ENCODE measurements around the gene KIR3DL1.

DNA sequence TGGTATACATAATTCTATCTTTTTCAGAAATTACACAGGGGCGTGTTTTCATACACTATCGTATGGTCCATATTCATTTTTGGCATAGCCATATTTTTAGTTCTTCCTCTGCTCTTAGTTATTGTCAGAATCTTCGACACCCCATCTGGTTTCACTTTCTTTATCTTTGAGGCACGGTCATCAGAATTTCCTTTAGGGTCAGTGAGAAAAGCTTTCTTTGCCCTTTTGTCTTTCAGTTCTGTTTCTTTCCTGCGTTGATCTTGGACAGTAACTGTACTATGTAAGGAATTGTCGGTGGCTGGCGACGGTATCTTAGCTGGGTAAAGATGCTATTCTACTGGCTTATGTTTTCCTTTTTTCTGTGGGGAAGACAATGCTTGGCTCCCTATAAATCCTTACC lies 23.5 kb upstream of the KIR3DL1 start:
- no peak for TF ChIP-seq CTCF (IDR thresholded peaks at IDR 0.05 in 8 of 11, conservative IDR thresholded peaks at IDR 0.05 in 3 of 11)
- no peak for TF ChIP-seq POLR2AphosphoS5 (IDR thresholded peaks at IDR 0.05)
- TF ChIP-seq POLR2A (IDR thresholded peaks at IDR 0.05): peak in 1 of 3 donors; percentile 29
